Endodermal cell (in vitro differentiated cells): ENCODE measurements around the gene KMT2B. TPM values are rescaled to one million over a fixed set of nuclear protein-coding genes. Genes with fewer than 3 reads are reported as not detected.

ENCODE experiments used
- DNase-seq: peaks from one replicate; pipeline ENCODE4 v3.0.0-alpha.2; 2017
- H3K27ac ChIP-seq: 2 replicates; pipeline ENCODE4 v1.5.1; 2013; ENCODE audit warnings: mild to moderate bottlenecking, low read depth, low read length, moderate library complexity
- H3K27me3 ChIP-seq: 2 replicates; pipeline ENCODE4 v1.6.1; 2013; ENCODE audit warnings: mild to moderate bottlenecking, low read length, moderate library complexity; ENCODE audit not compliant: insufficient read depth, control insufficient read depth, poor library complexity, severe bottlenecking
- H3K36me3 ChIP-seq: 2 replicates; pipeline ENCODE4 v1.7.0; 2013; ENCODE audit warnings: mild to moderate bottlenecking, low read length, moderate library complexity; ENCODE audit not compliant: control insufficient read depth, insufficient read depth
- H3K4me1 ChIP-seq: one replicate; pipeline ENCODE4 v1.7.0; 2013; ENCODE audit warnings: low read length; ENCODE audit not compliant: control insufficient read depth, insufficient read depth
- H3K4me3 ChIP-seq: 2 replicates; pipeline ENCODE4 v1.5.1; 2013; ENCODE audit warnings: mild to moderate bottlenecking, low read length, moderate library complexity
- H3K9ac ChIP-seq: 2 replicates; pipeline ENCODE4 v1.6.1; 2013; ENCODE audit warnings: mild to moderate bottlenecking, low read length, moderate library complexity; ENCODE audit not compliant: poor library complexity, severe bottlenecking; ENCODE audit errors: extremely low read depth
- H3K9me3 ChIP-seq: 2 replicates; pipeline ENCODE4 v1.6.1; 2013; ENCODE audit warnings: mild to moderate bottlenecking, low read length, moderate library complexity; ENCODE audit not compliant: control insufficient read depth
- H3K27ac Mint-ChIP-seq: 2 replicates; pipeline ENCODE4 v1.8.0; 2020; ENCODE audit warnings: mixed read lengths
- H3K27me3 Mint-ChIP-seq: 2 replicates; pipeline ENCODE4 v1.8.0; 2021; ENCODE audit warnings: mild to moderate bottlenecking, mixed read lengths; ENCODE audit not compliant: insufficient read depth
- H3K36me3 Mint-ChIP-seq: 2 replicates; pipeline ENCODE4 v1.8.0; 2020; ENCODE audit warnings: low read depth, mixed read lengths
- H3K4me1 Mint-ChIP-seq: 2 replicates; pipeline ENCODE4 v1.8.0; 2020; ENCODE audit warnings: mixed read lengths
- H3K4me3 Mint-ChIP-seq: 2 replicates; pipeline ENCODE4 v1.8.0; 2020; ENCODE audit warnings: mild to moderate bottlenecking, moderate library complexity, mixed read lengths
- H3K9me3 Mint-ChIP-seq: 2 replicates; pipeline ENCODE4 v1.8.0; 2020; ENCODE audit warnings: mild to moderate bottlenecking, mixed read lengths
- CTCF ChIP-seq: fragments of 200-600 bp; sonication (generic); conservative IDR thresholded peaks from 2 replicates; pipeline ENCODE4 v1.5.0; 2021; ENCODE audit warnings: antibody characterized with exemption, mild to moderate bottlenecking
- WGBS, 2 experiments: methylation state at CpG; one replicate each; pipeline versions ENCODE4 v1.1.5 to v1.1.7; 2013; ENCODE audit warnings: missing lambda C conversion rate in 2 of 2, mixed read lengths in 1 of 2; ENCODE audit not compliant: insufficient coverage in 1 of 2, insufficient read length in 1 of 2; 5-methylcytosine and 5-hydroxymethylcytosine counted together
- total RNA-seq, 2 donors: library from RNA; stranded (reverse); fragmentation: NEBNext Ultra II Directional in 1 of 2; extraction: Animal tissue kit (Norgen Biotek cat#: 25700) in 1 of 2; gene quantifications; 2 replicates in 1 of 2; 3 replicates in 1 of 2; pipeline ENCODE4 v1.2.1, GENCODE V29; 2021

Gene KMT2B
- total RNA-seq, 2 donors from 2014 or later: 48.1 to 54.0 TPM

GRCh38 chr19:35729763-35730162, 12.0 kb downstream of the KMT2B start:
- H3K36me3 ChIP-seq: peaks cover 77% of the 10 kb centered on the region
- no peak for TF ChIP-seq CTCF
- H3K9me3 ChIP-seq: no peaks in the 10 kb centered on the region
- no peak overlapping the region for H3K4me3 ChIP-seq
- no peaks in the 10 kb centered on the region for H3K4me1 Mint-ChIP-seq
- no peak overlapping the region for H3K27ac Mint-ChIP-seq
- H3K27ac ChIP-seq: no peak overlapping the region
- no peak overlapping the region for H3K9ac ChIP-seq
- no peak for DNase-seq
- H3K36me3 Mint-ChIP-seq: peaks cover 75% of the 10 kb centered on the region
- H3K27me3 Mint-ChIP-seq: no peaks in the 10 kb centered on the region
- no peaks in the 10 kb centered on the region for H3K4me1 ChIP-seq
- H3K4me3 Mint-ChIP-seq: no peak overlapping the region
- no peaks in the 10 kb centered on the region for H3K9me3 Mint-ChIP-seq
- 91 to 97% methylated on average over 11 of the region's 11 CpGs for WGBS, 2 experiments
- H3K27me3 ChIP-seq: no peaks in the 10 kb centered on the region

GRCh38 chr19:35730326-35730725, 12.5 kb downstream of the KMT2B start:
- peaks cover 73% of the 10 kb centered on the region for H3K36me3 ChIP-seq
- DNase-seq: no peak
- peaks cover 74% of the 10 kb centered on the region for H3K36me3 Mint-ChIP-seq

GRCh38 chr19:35731353-35731752, 13.6 kb downstream of the KMT2B start:
- H3K27me3 ChIP-seq: no peaks in the 10 kb centered on the region
- WGBS, 2 experiments: 91 to 100% methylated on average over 2 to 9 of the region's 9 CpGs
- Mint-ChIP-seq H3K4me3 (no peak overlapping the region), H3K27me3 (no peaks in the 10 kb centered on the region), H3K36me3 (peaks cover 72% of the 10 kb centered on the region), H3K4me1 (no peaks in the 10 kb centered on the region), H3K27ac (no peak overlapping the region), H3K9me3 (no peaks in the 10 kb centered on the region)
- no peak overlapping the region for H3K4me3 ChIP-seq
- no peak for TF ChIP-seq CTCF
- no peak overlapping the region for H3K27ac ChIP-seq
- H3K36me3 ChIP-seq: peaks cover 71% of the 10 kb centered on the region
- H3K4me1 ChIP-seq: no peaks in the 10 kb centered on the region
- no peak for DNase-seq
- no peak overlapping the region for H3K9ac ChIP-seq
- H3K9me3 ChIP-seq: no peaks in the 10 kb centered on the region

More at GRCh38 chr19:35730326-35730725, 12.5 kb downstream of the KMT2B start:
- no peak for TF ChIP-seq CTCF
- Mint-ChIP-seq H3K4me3 (no peak overlapping the region), H3K4me1 (no peaks in the 10 kb centered on the region), H3K27me3 (no peaks in the 10 kb centered on the region), H3K9me3 (no peaks in the 10 kb centered on the region), H3K27ac (no peak overlapping the region)
- no peak overlapping the region for H3K9ac ChIP-seq
- H3K9me3 ChIP-seq: no peaks in the 10 kb centered on the region
- no peaks in the 10 kb centered on the region for H3K4me1 ChIP-seq
- WGBS, 2 experiments: 92 to 93% methylated on average over 18 of the region's 18 CpGs
- H3K27me3 ChIP-seq: no peaks in the 10 kb centered on the region
- H3K4me3 ChIP-seq: no peak overlapping the region
- H3K27ac ChIP-seq: no peak overlapping the region
